VCaP (cell line): ENCODE results near the gene LENEP.
"Not testable (repeated sequence)": the region's sequence is repeated elsewhere in the genome, so short reads cannot be mapped to it uniquely, and the experiment has no call there.

Source experiments
- H3K27ac ChIP-seq: fragments of 450-650 bp; 2 replicates; pipeline ENCODE4 v1.5.1; 2017
- CTCF ChIP-seq: fragments of 450-650 bp; conservative IDR thresholded peaks from 2 replicates; pipeline ENCODE4 v1.5.1; 2017; ENCODE audit warnings: mild to moderate bottlenecking, moderate library complexity

LENEP gene

GRCh38 chr1:154992721-154993571 is 440 bp upstream of the LENEP start:
- no peak overlapping the region for H3K27ac ChIP-seq
- peak; percentile 65 for TF ChIP-seq CTCF

GRCh38 chr1:154994269-154994587 is 842 bp downstream of the LENEP start:
- no peak overlapping the region for H3K27ac ChIP-seq
- TF ChIP-seq CTCF, result no peak

- H3K27ac ChIP-seq, result no peak overlapping the region
- TF ChIP-seq CTCF, result no peak
These were observed 1.2 kb downstream of the LENEP start for GRCh38 chr1:154994591-154994990.

- H3K27ac ChIP-seq, result not testable (repeated sequence)
These were observed 2.1 kb downstream of the LENEP start for GRCh38 chr1:154995301-154995983.

GRCh38 chr1:154996966-154997701 is 3.7 kb downstream of the LENEP start:
- no peak for TF ChIP-seq CTCF
- peak overlapping the region; percentile 0; the same call in 1 of the 2 replicates for H3K27ac ChIP-seq

More at GRCh38 chr1:154995301-154995983, 2.1 kb downstream of the LENEP start:
- peak; percentile 96 for TF ChIP-seq CTCF

GRCh38 chr1:154998201-154998780 is 4.9 kb downstream of the LENEP start:
- H3K27ac ChIP-seq, result no peak overlapping the region
- TF ChIP-seq CTCF, result peak; percentile 49
